HG02642 (cell line): ENCODE results near the gene PNPLA2.

Source experiments
- ATAC-seq: cut with Tn5 transposase; IDR thresholded peaks from one replicate; pipeline ENCODE4 v1.9.1; 2021; ENCODE audit warnings: mild to moderate bottlenecking; ENCODE audit not compliant: unreplicated experiment, poor library complexity

PNPLA2 gene

DNA sequence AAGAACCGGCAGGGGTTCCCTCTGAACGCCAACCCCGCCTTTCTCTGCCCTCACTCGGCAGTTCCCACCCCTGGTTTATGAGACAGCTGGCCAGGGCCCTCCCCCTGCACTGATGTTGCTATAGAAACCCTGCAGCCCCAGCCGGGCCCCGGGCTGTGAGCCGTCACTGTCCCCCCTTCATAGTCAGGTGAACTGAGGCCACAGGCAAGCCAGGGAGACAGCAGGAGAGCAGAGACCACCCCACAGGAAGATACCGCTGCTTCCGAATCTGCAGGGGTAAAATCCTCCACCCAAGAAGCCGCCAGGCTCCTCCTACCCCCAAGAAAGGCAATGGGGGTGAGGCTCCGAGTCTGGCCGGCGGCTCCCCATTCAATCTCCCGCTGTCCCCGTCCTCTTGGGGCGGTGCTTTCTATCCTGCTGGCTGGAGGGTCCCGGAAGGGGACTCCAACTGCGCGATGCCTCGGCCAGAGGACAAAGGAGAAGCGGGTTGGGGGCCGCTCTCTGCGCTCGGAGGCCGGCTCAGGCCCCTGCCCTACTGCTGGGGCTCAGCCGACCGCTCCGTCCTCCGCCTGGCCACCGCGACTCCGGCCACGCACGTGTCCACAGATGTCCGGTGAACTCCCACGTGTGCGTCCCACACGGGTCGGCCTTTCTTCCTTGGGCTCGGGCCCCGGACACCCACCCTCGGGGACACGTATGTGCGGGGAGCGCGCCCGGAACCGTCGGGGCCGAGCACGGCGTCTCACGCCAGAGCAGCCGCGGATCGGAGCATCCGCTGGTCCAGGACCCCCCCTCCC, 21.2 kb upstream of the PNPLA2 start:
- peak; percentile 42 for ATAC-seq

- ATAC-seq = peak; percentile 70
Observed at GRCh38 chr11:798093-798713, 20.5 kb upstream of the PNPLA2 start, which contains the start of gene SLC25A22. SLC25A22 (minus strand) TSS chr11:798281; CDS start chr11:795006, 3,275 bp downstream.

DNA sequence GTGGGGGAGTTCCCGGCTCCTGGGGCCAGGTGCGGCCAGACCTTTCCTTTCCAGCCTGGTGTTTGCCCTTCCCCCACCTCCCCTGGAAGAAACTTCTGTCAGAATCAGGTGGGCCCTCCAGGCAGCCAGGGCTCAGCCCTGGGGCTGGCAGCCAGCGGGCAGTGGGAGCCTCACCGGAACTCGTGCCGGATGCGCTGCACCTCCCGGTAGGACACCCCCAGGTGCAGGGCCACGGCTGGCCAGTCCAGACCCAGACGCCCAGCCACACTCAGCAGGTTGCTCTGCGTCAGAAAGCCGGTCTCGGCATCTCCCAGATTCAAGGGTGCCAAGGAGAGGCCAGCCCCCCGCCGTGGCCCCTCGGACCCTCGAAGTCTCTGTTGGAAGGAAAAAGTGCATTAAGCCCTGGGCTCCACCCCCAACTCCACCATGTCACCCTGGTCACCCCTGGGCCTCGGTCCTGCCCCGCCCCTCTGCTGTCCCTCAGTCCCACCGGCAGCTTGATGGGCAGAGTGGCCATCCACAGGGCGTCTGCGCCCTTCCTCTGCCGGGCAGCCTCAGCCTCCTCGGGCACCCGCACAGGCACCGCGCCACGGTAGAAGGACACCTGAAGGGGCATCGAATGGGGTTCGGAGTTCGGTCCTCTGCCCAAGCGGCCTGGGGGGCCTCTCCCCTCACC, 18.9 kb upstream of the PNPLA2 start:
- no peak for ATAC-seq

GRCh38 chr11:800473-800872, 18.2 kb upstream of the PNPLA2 start:
- ATAC-seq = no peak

- ATAC-seq = no peak
Observed at GRCh38 chr11:801097-801780, 17.5 kb upstream of the PNPLA2 start.

DNA sequence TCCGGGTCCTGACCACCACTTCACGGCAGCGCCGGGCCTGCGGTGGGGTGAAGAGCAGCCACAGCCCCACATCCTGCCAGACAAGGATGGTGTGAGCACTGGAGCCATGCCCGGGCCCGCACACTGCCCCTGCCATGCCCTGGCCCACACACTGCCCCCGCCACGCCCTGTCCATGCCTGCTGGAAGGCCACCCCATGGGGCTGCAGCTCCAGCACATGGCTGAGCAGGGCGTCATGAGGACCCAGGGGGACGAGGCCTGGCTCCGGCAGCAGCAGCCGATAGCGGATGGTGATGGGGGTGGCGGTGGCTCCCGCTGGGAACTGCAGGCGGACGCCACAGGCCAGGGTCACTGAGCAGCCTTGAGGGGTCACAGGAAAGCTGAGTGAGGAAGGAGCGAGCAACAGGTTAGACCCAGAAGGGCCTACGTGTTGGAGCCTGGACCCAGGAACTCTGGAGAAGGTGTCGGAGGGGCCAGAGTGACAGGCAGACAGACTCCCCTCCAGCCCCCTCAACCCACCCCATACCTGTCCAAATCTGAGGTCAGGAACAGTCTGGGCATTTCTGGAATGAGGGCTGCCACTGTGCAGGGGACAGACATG, 16.6 kb upstream of the PNPLA2 start:
- no peak for ATAC-seq

DNA sequence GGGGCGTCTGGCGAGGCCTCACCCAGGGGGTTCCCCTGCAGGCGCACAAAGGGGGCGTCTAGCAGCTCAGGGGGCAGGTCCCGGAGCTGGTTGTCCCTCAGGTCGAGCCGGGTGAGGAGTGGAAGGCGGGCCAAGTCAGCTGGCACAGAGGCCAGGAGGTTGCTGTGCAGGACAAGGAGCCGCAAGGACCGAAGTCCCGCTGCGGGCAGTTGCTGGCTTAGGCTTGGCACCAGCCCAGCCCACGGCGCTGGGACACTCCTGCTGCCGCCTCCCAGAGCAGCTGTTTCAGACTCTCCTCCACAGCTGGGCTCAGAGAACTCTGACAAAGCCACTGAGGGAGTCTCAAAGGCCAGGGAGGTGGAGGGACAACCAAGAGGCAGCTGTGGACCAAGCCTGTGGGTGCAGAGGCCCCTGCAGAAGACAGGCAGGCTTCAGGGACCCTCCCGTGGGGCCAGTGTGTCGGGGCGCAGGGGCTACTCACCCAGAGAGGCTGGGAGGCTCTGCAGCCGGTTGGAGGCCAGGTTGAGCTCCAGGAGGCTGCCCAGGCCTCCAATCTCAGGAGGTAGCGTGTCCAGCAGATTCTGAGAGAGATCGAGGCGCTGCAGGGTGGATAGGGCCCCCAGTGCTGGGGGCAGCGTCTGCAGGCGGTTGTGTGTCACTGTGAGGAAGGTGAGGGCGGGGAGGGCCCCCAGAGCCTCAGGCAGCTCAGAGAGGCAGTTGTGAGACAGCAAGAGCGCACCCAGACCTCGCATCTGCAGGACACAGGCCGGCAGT, 15.8 kb upstream of the PNPLA2 start:
- no peak for ATAC-seq

DNA sequence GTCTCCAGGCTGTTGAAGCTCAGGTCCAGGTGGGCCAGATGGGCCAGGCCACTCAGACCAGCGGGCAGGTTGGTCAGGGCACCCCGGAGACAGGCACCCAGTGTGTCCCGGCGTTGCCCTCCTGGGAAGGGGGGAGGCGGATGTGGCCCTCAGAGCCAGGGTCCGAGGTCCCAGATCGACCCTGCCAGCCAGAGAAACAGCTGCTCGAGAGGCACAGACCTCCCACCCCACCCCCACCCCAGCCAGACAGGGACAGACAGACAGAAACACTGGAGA, 15.3 kb upstream of the PNPLA2 start:
- no peak for ATAC-seq

DNA sequence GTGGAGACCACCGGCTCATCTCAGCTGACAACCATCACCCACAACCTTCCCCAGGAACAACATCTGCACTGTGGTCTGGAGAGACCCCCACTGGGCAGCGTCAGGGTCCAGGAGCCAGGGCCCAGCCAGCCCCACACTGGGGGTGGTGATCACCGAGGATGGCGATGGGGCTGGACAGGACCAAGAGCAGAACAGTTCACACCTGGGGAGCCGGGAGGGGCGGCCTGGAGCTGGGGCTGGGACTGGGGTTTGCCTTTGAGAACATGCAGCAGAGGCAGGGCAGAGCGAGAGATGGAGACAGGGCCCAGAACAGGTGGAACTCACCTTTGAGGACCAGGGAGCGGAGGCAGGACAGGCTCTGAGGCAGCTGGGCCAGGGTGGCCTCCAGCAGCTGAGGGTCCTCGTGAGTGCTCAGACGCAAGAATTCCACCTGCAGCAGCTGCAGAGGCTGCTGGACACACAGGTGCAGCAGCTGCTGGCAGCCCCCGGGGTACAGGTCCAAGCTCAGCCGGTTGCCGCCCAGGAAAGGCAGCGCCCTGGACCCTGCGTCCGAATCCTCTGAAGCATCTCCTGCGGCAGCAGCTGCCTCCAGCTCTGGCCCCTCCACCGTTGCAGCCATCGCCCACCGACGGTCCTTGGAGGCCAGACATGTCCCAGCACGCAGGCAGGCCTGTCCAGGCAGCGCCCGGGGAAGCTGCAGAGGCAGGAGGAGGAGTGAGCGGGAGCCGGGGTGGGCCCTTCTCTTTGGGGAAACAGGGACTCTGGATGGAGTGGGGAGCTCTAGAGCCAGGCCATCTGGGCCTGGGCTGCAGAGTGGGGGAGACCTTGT, 14.7 kb upstream of the PNPLA2 start:
- no peak for ATAC-seq

GRCh38 chr11:804599-804964, 14.1 kb upstream of the PNPLA2 start:
- no peak for ATAC-seq

- no peak for ATAC-seq
Observed at GRCh38 chr11:808427-809286, 10.1 kb upstream of the PNPLA2 start.

- ATAC-seq = peak; percentile 79
Observed at GRCh38 chr11:809287-810039, 9.3 kb upstream of the PNPLA2 start, which contains the start of gene RPLP2. RPLP2 (plus strand) TSS chr11:809967; CDS start chr11:810235, 268 bp downstream.

DNA sequence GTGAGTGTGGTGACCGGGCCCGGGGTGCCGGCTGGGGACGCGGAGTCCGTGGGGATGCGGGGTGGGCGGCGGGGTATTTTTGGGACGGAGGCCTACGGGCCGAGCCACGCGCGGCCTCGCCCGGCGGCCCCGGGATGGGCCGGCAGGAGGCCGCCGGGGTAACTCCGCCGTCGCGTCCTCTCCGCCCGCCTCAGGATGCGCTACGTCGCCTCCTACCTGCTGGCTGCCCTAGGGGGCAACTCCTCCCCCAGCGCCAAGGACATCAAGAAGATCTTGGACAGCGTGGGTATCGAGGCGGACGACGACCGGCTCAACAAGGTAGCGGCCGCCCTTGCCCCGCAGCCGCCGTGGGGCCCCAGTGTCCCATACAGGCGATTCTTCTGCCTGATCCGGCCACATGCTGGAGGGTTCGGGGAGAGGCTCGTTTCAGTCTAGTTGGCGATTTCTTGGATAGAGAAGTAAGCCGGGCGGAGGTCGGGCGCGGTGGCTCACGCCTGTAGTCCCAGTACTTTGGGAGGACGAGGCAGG, 8.6 kb upstream of the PNPLA2 start:
- peak; percentile 16 for ATAC-seq

DNA sequence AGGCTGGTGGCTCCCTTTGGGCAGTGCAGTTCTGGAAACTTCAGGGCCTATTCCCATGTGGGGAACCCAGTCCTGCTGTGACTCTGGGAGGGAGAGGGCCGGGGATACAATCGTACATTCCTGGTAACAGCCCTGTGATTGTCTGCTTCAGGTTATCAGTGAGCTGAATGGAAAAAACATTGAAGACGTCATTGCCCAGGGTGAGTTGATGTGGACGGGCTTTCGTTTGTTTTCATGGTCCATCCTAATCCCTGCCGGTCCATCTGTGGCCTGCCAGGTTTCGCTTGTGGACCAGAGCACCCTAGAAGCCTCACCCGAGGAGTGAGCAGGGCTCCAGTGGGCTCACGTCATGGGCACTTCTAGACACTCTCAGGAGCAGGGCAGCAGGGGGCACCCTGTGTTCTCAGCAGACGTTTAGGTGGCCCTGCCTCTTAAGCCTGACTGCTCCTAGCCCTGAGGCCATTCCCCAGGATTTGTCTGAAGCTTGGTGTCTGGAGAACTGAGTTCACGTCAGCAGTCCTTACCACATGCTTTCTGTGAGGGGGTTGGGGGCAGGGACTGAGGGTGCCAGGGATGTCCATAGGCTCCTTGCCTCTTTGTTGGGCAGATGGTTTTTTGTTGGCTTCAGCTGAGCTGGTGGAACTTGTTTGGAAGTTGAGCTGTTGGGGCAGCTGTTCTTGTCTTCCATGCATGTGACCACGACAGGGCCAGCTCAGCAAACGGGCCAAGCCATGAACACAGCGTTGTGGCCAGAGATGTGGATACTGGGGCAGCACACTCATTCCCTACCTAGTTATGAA, 7.1 kb upstream of the PNPLA2 start:
- no peak for ATAC-seq

DNA sequence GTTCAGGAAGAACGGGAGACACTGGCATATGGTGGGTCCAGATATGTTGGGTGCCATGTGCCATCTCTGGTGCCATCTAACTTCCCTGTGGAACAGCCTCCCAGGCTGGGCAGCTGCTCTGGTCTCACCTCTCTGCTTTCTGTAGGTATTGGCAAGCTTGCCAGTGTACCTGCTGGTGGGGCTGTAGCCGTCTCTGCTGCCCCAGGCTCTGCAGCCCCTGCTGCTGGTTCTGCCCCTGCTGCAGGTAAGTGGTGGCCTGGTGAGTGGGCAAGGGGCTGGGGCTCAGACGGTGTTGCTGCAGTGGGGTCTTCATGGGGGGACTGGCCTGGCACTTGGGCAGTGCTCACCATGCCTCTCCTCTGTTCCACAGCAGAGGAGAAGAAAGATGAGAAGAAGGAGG, 6.3 kb upstream of the PNPLA2 start:
- ATAC-seq = no peak

GRCh38 chr11:813072-813455, 5.7 kb upstream of the PNPLA2 start:
- ATAC-seq = no peak
